Astrocyte (in vitro differentiated cells and primary cell): ENCODE results near the gene NARS2. TPM values are rescaled to one million over a fixed set of nuclear protein-coding genes. Genes with fewer than 3 reads are reported as not detected.

Source experiments
- DNase-seq: peaks from one replicate; pipeline ENCODE4 v3.0.0-alpha.2; 2010; ENCODE audit warnings: low read depth
- FAIRE-seq: peaks from 2 replicates; lab custom pipeline; 2011; peaks lifted over from hg19 to GRCh38; lab: Jason Lieb, UNC
- H2AFZ ChIP-seq: 2 replicates; pipeline ENCODE4 v1.6.0; 2012; ENCODE audit warnings: low read depth, low read length, inconsistent platforms
- H3K27ac ChIP-seq: 2 replicates; pipeline ENCODE4 v1.5.1; 2011; ENCODE audit warnings: low read depth, low read length, inconsistent platforms
- H3K27me3 ChIP-seq: 2 replicates; pipeline ENCODE4 v1.6.0; 2011; ENCODE audit warnings: low read length, inconsistent platforms; ENCODE audit not compliant: insufficient read depth
- H3K36me3 ChIP-seq: 2 replicates; pipeline ENCODE4 v1.5.1; 2011; ENCODE audit warnings: low read length, inconsistent platforms; ENCODE audit not compliant: insufficient read depth
- H3K4me1 ChIP-seq: 2 replicates; pipeline ENCODE4 v1.5.1; 2011; ENCODE audit warnings: low read length, inconsistent platforms; ENCODE audit not compliant: insufficient read depth
- H3K4me2 ChIP-seq: 2 replicates; pipeline ENCODE4 v1.6.0; 2012; ENCODE audit warnings: low read length, inconsistent platforms
- H3K4me3 ChIP-seq: 2 replicates; pipeline ENCODE4 v1.5.1; 2011; ENCODE audit warnings: low read depth, mild to moderate bottlenecking, low read length, inconsistent platforms; ENCODE audit not compliant: insufficient read depth
- H3K79me2 ChIP-seq: 2 replicates; pipeline ENCODE4 v1.6.0; 2012; ENCODE audit warnings: mild to moderate bottlenecking, low read length, inconsistent platforms; ENCODE audit not compliant: insufficient read depth
- H3K9ac ChIP-seq: 2 replicates; pipeline ENCODE4 v1.6.0; 2012; ENCODE audit warnings: mild to moderate bottlenecking, low read length, inconsistent platforms
- H3K9me3 ChIP-seq: 2 replicates; pipeline ENCODE4 v1.5.1; 2012; ENCODE audit warnings: low read depth, mild to moderate bottlenecking, low read length, inconsistent platforms; ENCODE audit not compliant: insufficient read depth
- H4K20me1 ChIP-seq: 2 replicates; pipeline ENCODE4 v1.6.0; 2012; ENCODE audit warnings: low read length, inconsistent platforms; ENCODE audit not compliant: insufficient read depth
- H3K27ac Mint-ChIP-seq: one replicate; pipeline ENCODE4 v1.8.0; 2021; ENCODE audit warnings: mild to moderate bottlenecking, mixed read lengths; ENCODE audit not compliant: unreplicated experiment
- H3K27me3 Mint-ChIP-seq: one replicate; pipeline ENCODE4 v1.8.0; 2021; ENCODE audit warnings: low read depth, mixed read lengths; ENCODE audit not compliant: unreplicated experiment
- H3K36me3 Mint-ChIP-seq: one replicate; pipeline ENCODE4 v1.8.0; 2021; ENCODE audit warnings: low read depth, mixed read lengths; ENCODE audit not compliant: unreplicated experiment
- H3K4me1 Mint-ChIP-seq: one replicate; pipeline ENCODE4 v1.8.0; 2021; ENCODE audit warnings: low read depth, mixed read lengths; ENCODE audit not compliant: unreplicated experiment
- H3K4me3 Mint-ChIP-seq: one replicate; pipeline ENCODE4 v1.8.0; 2021; ENCODE audit warnings: mild to moderate bottlenecking, moderate library complexity, mixed read lengths; ENCODE audit not compliant: unreplicated experiment
- H3K9me3 Mint-ChIP-seq: one replicate; pipeline ENCODE4 v1.8.0; 2021; ENCODE audit warnings: mild to moderate bottlenecking, mixed read lengths; ENCODE audit not compliant: unreplicated experiment
- EZH2 ChIP-seq: IDR thresholded peaks from 2 replicates; pipeline ENCODE4 v1.6.1; 2012; ENCODE audit warnings: mild to moderate bottlenecking, low read length, inconsistent platforms; ENCODE audit not compliant: insufficient read depth
- total RNA-seq: library from RNA; stranded (reverse); gene quantifications from 2 replicates; pipeline ENCODE4 v1.2.1, GENCODE V29; 2021
- TF ChIP-seq, protein P1 (sequence below): IDR thresholded peaks from 2 replicates; pipeline ENCODE4 v1.5.1; 2011; ENCODE audit warnings: low read depth, mild to moderate bottlenecking, inconsistent platforms, low read length, moderate library complexity; ENCODE audit not compliant: insufficient read depth

Gene NARS2
- total RNA-seq, 1 donor from 2014 or later: 10.1 TPM

DNA sequence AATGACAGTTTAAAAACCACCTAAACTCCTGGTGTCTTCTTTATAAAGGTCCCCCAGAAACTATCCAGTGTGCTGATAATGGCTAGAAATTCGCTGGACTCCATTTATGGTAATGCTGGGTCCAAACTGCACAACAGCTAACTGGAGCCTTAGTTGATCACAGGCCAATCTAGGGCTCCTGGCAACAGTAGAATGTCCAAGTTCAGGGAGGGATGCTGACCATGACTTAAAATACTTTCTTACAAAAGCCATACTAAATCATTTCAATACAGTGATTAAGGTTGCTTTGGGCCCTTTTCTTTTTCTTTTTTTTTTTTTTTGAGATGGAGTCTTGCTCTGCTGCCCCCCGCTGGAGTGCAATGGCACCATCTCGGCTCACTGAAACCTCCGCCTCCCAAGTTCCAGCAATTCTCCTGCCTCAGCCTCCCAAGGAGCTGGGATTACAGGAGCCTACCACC lies 142.6 kb downstream of the NARS2 start:
- H2AFZ ChIP-seq: no peak overlapping the region
- Mint-ChIP-seq H3K27ac (no peak overlapping the region), H3K36me3 (peaks cover 1% of the 10 kb centered on the region), H3K9me3 (no peaks in the 10 kb centered on the region), H3K4me3 (no peak overlapping the region), H3K27me3 (no peaks in the 10 kb centered on the region), H3K4me1 (no peaks in the 10 kb centered on the region)
- no peaks in the 10 kb centered on the region for H3K9me3 ChIP-seq
- no peak for DNase-seq
- H3K4me1 ChIP-seq: no peaks in the 10 kb centered on the region
- no peak overlapping the region for H3K9ac ChIP-seq
- FAIRE-seq: no peak
- no peak overlapping the region for H3K4me3 ChIP-seq
- TF ChIP-seq, protein P1, sequence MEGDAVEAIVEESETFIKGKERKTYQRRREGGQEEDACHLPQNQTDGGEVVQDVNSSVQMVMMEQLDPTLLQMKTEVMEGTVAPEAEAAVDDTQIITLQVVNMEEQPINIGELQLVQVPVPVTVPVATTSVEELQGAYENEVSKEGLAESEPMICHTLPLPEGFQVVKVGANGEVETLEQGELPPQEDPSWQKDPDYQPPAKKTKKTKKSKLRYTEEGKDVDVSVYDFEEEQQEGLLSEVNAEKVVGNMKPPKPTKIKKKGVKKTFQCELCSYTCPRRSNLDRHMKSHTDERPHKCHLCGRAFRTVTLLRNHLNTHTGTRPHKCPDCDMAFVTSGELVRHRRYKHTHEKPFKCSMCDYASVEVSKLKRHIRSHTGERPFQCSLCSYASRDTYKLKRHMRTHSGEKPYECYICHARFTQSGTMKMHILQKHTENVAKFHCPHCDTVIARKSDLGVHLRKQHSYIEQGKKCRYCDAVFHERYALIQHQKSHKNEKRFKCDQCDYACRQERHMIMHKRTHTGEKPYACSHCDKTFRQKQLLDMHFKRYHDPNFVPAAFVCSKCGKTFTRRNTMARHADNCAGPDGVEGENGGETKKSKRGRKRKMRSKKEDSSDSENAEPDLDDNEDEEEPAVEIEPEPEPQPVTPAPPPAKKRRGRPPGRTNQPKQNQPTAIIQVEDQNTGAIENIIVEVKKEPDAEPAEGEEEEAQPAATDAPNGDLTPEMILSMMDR: peak; percentile 37
- TF ChIP-seq EZH2: no peak
- no peaks in the 10 kb centered on the region for H3K36me3 ChIP-seq
- H3K27ac ChIP-seq: no peak overlapping the region
- no peaks in the 10 kb centered on the region for H4K20me1 ChIP-seq
- H3K4me2 ChIP-seq: no peak overlapping the region
- H3K27me3 ChIP-seq: no peaks in the 10 kb centered on the region
- no peaks in the 10 kb centered on the region for H3K79me2 ChIP-seq

DNA sequence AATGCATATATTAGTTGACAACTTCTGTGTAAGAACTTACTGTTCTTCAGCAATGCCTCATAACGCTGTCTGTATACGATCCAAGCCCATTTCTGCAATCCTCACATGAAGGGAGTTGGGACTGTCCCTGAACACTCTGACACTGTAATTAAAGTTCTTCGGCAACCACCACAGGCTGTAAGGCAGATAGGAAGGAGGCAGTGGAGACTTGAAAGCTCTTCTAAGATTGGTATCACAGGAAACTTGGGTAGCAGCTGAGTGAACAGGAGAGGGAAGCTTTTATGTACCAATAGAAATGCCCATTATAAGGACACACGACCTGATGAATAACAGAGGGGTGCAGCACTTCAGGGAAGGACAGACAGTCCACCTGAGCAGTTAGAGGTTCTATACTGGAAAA lies 145.0 kb downstream of the NARS2 start:
- Histone ChIP-seq H3K4me2 (no peak overlapping the region), H3K27ac (no peak overlapping the region), H2AFZ (no peak overlapping the region), H4K20me1 (no peaks in the 10 kb centered on the region), H3K36me3 (no peaks in the 10 kb centered on the region), H3K9me3 (no peaks in the 10 kb centered on the region), H3K4me3 (no peak overlapping the region), H3K79me2 (no peaks in the 10 kb centered on the region), H3K9ac (no peak overlapping the region), H3K27me3 (no peaks in the 10 kb centered on the region), H3K4me1 (no peaks in the 10 kb centered on the region)
- Mint-ChIP-seq H3K36me3 (peaks cover 1% of the 10 kb centered on the region), H3K27ac (no peak overlapping the region), H3K4me3 (no peak overlapping the region), H3K27me3 (no peaks in the 10 kb centered on the region), H3K9me3 (no peaks in the 10 kb centered on the region), H3K4me1 (peaks cover 10% of the 10 kb centered on the region)
- no peak for DNase-seq
- no peak for FAIRE-seq
- TF ChIP-seq EZH2: no peak
- TF ChIP-seq, protein P1: no peak

DNA sequence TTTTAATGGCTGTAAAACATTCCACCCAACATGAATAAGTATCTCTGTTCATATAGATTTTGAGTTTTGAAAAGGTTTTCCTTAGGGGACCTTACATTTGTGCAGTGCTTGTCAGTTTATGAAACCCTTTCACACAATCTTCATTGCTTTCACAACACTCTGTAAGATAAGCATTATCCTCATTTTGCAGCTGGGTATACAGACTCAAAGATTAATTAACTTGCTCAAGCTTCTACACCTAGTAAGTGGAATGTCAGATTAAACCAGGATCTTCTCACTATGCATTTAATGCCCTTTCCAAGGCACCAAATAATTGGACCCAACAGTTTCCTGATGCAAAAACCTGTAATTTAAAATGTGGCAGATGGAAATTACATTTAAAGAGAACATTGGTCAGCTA lies 145.5 kb downstream of the NARS2 start:
- no peaks in the 10 kb centered on the region for H3K27me3 ChIP-seq
- H3K4me2 ChIP-seq: no peak overlapping the region
- no peaks in the 10 kb centered on the region for H4K20me1 ChIP-seq
- FAIRE-seq (no peak), DNase-seq (no peak)
- H3K27ac ChIP-seq: no peak overlapping the region
- H3K4me3 Mint-ChIP-seq: no peak overlapping the region
- H3K36me3 ChIP-seq: no peaks in the 10 kb centered on the region
- no peaks in the 10 kb centered on the region for H3K9me3 ChIP-seq
- peaks cover 13% of the 10 kb centered on the region for H3K4me1 Mint-ChIP-seq
- H3K36me3 Mint-ChIP-seq: peaks cover 1% of the 10 kb centered on the region
- H3K9ac ChIP-seq: no peak overlapping the region
- no peaks in the 10 kb centered on the region for H3K79me2 ChIP-seq
- no peaks in the 10 kb centered on the region for H3K27me3 Mint-ChIP-seq
- no peak overlapping the region for H2AFZ ChIP-seq
- H3K9me3 Mint-ChIP-seq: no peaks in the 10 kb centered on the region
- no peak for TF ChIP-seq EZH2
- TF ChIP-seq, protein P1: no peak
- no peak overlapping the region for H3K27ac Mint-ChIP-seq
- no peaks in the 10 kb centered on the region for H3K4me1 ChIP-seq
- no peak overlapping the region for H3K4me3 ChIP-seq
